Measurements from ENCODE around the gene CD68. TPM values are rescaled to one million over a fixed set of nuclear protein-coding genes. Genes with fewer than 3 reads are reported as not detected.

The CD68 gene
- total and polyA plus RNA-seq, 8 donors, result 1.8 to 60.0 (median 7.6) TPM

GRCh38 chr17:7626307-7626706, 46.9 kb downstream of the CD68 start:
- Histone ChIP-seq H3K4me3 (peak overlapping the region in 2 of 4 donors; percentile 70 to 80), H3K4me1 (peaks cover 0 to 10% (median 6%) of the 10 kb centered on the region in 3 donors), H3K9me3 (no peaks in the 10 kb centered on the region), H3K36me3 (no peaks in the 10 kb centered on the region), H3K27me3 (no peaks in the 10 kb centered on the region), H3K27ac (peak overlapping the region in 3 of 4 donors; percentile 88 to 92 (median 89))
- TF ChIP-seq, protein P1, sequence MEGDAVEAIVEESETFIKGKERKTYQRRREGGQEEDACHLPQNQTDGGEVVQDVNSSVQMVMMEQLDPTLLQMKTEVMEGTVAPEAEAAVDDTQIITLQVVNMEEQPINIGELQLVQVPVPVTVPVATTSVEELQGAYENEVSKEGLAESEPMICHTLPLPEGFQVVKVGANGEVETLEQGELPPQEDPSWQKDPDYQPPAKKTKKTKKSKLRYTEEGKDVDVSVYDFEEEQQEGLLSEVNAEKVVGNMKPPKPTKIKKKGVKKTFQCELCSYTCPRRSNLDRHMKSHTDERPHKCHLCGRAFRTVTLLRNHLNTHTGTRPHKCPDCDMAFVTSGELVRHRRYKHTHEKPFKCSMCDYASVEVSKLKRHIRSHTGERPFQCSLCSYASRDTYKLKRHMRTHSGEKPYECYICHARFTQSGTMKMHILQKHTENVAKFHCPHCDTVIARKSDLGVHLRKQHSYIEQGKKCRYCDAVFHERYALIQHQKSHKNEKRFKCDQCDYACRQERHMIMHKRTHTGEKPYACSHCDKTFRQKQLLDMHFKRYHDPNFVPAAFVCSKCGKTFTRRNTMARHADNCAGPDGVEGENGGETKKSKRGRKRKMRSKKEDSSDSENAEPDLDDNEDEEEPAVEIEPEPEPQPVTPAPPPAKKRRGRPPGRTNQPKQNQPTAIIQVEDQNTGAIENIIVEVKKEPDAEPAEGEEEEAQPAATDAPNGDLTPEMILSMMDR (IDR thresholded peaks at IDR 0.05), result no peak
- WGBS, 2 donors, result 46 to 55% methylated on average over 7 of the region's 7 CpGs
- FAIRE-seq, result no peak
- DNase-seq, result peak in 1 of 6 donors; percentile 64
- intact Hi-C loops (cut with DNase I), result no loop called here
- ATAC-seq, result peak in 1 of 4 donors; percentile 4

DNA sequence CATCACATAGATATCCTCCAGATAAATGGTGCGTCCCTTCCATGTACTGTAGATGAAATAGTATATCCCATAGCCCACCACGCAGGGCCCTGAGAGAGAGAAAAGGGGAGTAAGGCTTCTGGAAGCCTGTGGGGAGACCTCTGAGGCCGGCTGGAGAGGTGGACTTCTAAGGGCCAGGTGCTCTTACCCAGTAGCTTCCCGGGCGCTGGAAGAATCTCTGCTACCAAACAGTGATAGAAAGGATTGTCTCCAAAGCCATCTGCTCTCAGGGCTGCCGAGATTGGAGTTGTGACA, 47.5 kb downstream of the CD68 start:
- 2 to 7% methylated on average over 6 of the region's 6 CpGs for WGBS, 2 donors
- DNase-seq (no peak), ATAC-seq (peak in 1 of 4 donors; percentile 18), FAIRE-seq (no peak)
- Histone ChIP-seq H3K36me3 (no peaks in the 10 kb centered on the region), H3K4me1 (peaks cover 0 to 10% (median 6%) of the 10 kb centered on the region in 3 donors), H3K9me3 (no peaks in the 10 kb centered on the region), H3K27me3 (no peaks in the 10 kb centered on the region), H3K27ac (peak overlapping the region; percentile 86 to 92 (median 88)), H3K4me3 (peak overlapping the region; percentile 62 to 80 (median 70))
- intact Hi-C loops (cut with DNase I), result no loop called here
- TF ChIP-seq, protein P1 (IDR thresholded peaks at IDR 0.05), result no peak

DNA sequence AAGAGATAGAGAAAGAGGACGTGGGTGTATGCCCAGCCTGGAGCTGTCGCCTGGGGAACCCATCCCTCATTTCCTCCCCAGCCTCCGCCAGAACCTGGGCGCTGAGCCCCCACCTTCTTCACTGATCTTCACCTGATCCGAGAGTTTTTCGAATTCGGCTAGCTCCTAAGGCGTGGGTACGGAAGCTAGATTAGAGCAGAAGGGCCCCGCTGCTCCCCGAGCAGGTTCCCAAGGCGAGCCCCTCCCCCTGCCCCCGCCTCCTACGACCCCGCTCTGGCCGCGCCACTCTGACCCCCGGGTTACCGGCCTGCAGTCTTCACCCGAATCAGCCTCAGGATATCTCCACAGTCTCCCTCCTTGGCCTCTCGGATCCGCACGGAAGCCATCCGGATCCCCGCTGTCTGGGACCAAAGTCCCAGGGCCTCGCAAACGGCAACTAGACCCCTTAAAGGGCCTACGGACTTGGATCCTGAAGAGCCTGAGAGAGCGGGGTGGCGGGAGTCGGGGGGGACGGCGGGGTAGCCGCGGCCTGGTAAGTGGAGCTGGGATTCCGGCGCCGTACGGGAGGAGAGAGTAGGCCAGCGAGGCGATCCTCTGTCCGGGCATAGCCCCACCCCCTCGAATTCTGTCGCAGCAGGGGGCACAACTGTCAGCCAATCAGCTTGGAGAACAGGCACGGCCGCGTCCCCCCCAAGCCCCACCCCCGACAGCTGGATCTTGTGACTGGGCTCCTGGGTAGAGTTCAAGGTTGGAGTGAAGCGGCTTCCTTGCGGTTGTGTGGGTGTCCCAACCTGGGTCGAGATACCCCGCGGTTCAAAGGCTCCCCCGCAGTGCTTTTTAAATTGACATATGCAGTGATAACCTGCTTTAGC, 48.0 kb downstream of the CD68 start, which contains the start of gene SAT2:
TSS of gene SAT2 (minus strand) at position 572 of the 872 bp plus-strand sequence. CDS start at position 386, 186 bp downstream.
- intact Hi-C loops (cut with DNase I), result no loop called here
- FAIRE-seq (no peak), ATAC-seq (peak; percentile 95 to 98 (median 96)), DNase-seq (peak; percentile 88 to 97 (median 94))
- no peaks in the 10 kb centered on the region for H3K9me3 ChIP-seq
- H3K4me3 ChIP-seq, result peak within 1 kb of the TSS; percentile 62 to 80 (median 70)
- 0 to 1% methylated on average over 54 of the region's 54 CpGs for WGBS, 2 donors
- TF ChIP-seq, protein P1 (IDR thresholded peaks at IDR 0.05), result no peak
- peaks cover 0 to 13% (median 6%) of the 10 kb centered on the region in 3 donors for H3K4me1 ChIP-seq
- H3K27me3 ChIP-seq, result no peaks in the 10 kb centered on the region
- H3K27ac ChIP-seq, result peak within 1 kb of the TSS; percentile 86 to 92 (median 88)
- H3K36me3 ChIP-seq, result no peaks in the 10 kb centered on the region

GRCh38 chr17:7629939-7630571, 50.6 kb downstream of the CD68 start, which contains the start of gene SHBG:
Gene SHBG (plus strand): TSS chr17:7630135. CDS start chr17:7630173, 38 bp downstream.
- Histone ChIP-seq H3K27me3 (no peaks in the 10 kb centered on the region), H3K27ac (no peak within 1 kb of the TSS), H3K4me1 (peaks cover 0 to 13% (median 6%) of the 10 kb centered on the region in 3 donors), H3K9me3 (no peaks in the 10 kb centered on the region), H3K4me3 (no peak within 1 kb of the TSS), H3K36me3 (no peaks in the 10 kb centered on the region)
- 73 to 81% methylated on average over 13 of the region's 13 CpGs for WGBS, 2 donors
- intact Hi-C loops (cut with DNase I), result no loop called here
- FAIRE-seq, result no peak
- TF ChIP-seq, protein P1 (IDR thresholded peaks at IDR 0.05), result no peak
- no peak for DNase-seq
- ATAC-seq, result no peak

Other genes starting within 250 kb of the CD68 start
- 1 to 10 TPM; 1.6 to 5.6 (median 3.0) TPM for gene ACAP1, start 243.1 kb upstream of the CD68 start, total RNA-seq
- 1 to 10 TPM; 2.9 to 4.4 TPM for gene ACAP1, start 243.1 kb upstream of the CD68 start, polyA plus RNA-seq
- gene KCTD11, start 227.5 kb upstream of the CD68 start, total RNA-seq, result 1 to 10 TPM; 3.4 to 6.6 (median 4.3) TPM
- 1 to 10 TPM; 7.2 TPM for gene KCTD11, start 227.5 kb upstream of the CD68 start, polyA plus RNA-seq
- not detected for gene TMEM95, start 224.5 kb upstream of the CD68 start, total RNA-seq
- gene TMEM95, start 224.5 kb upstream of the CD68 start, polyA plus RNA-seq, result not detected
- 1 to 10 TPM; 4.9 to 9.0 (median 5.7) TPM for gene TNK1, start 198.5 kb upstream of the CD68 start, total RNA-seq
- 10 to 100 TPM; 10.8 to 13.8 TPM for gene TNK1, start 198.5 kb upstream of the CD68 start, polyA plus RNA-seq
- gene PLSCR3, start 185.1 kb upstream of the CD68 start, total RNA-seq, result 10 to 100 TPM in 2 of 6 donors, 1 to 10 TPM in 4; 6.5 to 15.6 (median 9.0) TPM
- 10 to 100 TPM; 14.0 to 20.1 TPM for gene PLSCR3, start 185.1 kb upstream of the CD68 start, polyA plus RNA-seq
- gene TMEM256, start 175.5 kb upstream of the CD68 start, total RNA-seq, result 10 to 100 TPM; 32.8 to 53.5 (median 43.1) TPM
- 100 to 1,000 TPM in 1 of 2 donors, 10 to 100 TPM in 1; 88.3 to 119 TPM for gene TMEM256, start 175.5 kb upstream of the CD68 start, polyA plus RNA-seq
- 1 to 10 TPM; 2.9 to 8.4 (median 4.5) TPM for gene NLGN2, start 171.8 kb upstream of the CD68 start, total RNA-seq
- 10 to 100 TPM in 1 of 2 donors, 1 to 10 TPM in 1; 7.4 to 13.7 TPM for gene NLGN2, start 171.8 kb upstream of the CD68 start, polyA plus RNA-seq
- not detected for gene SPEM1, start 159.3 kb upstream of the CD68 start, total RNA-seq
- not detected for gene SPEM1, start 159.3 kb upstream of the CD68 start, polyA plus RNA-seq
- not detected for gene SPEM2, start 154.0 kb upstream of the CD68 start, total RNA-seq
- not detected for gene SPEM2, start 154.0 kb upstream of the CD68 start, polyA plus RNA-seq
- gene SPEM3, start 150.8 kb upstream of the CD68 start, total RNA-seq, result not detected
- not detected for gene SPEM3, start 150.8 kb upstream of the CD68 start, polyA plus RNA-seq
- 1 to 10 TPM; 2.4 to 7.8 (median 3.6) TPM for gene TMEM102, start 144.2 kb upstream of the CD68 start, total RNA-seq
- gene TMEM102, start 144.2 kb upstream of the CD68 start, polyA plus RNA-seq, result 1 to 10 TPM; 2.2 to 2.9 TPM
- 1 to 10 TPM in 1 of 6 donors, under 1 TPM in 5; 0.09 to 1.1 (median 0.31) TPM for gene FGF11, start 140.1 kb upstream of the CD68 start, total RNA-seq
- under 1 TPM; 0.61 to 0.65 TPM for gene FGF11, start 140.1 kb upstream of the CD68 start, polyA plus RNA-seq
- gene CHRNB1, start 134.6 kb upstream of the CD68 start, total RNA-seq, result 10 to 100 TPM in 2 of 6 donors, 1 to 10 TPM in 4; 7.5 to 15.0 (median 8.7) TPM
- gene CHRNB1, start 134.6 kb upstream of the CD68 start, polyA plus RNA-seq, result 10 to 100 TPM in 1 of 2 donors, 1 to 10 TPM in 1; 9.7 to 11.1 TPM
- 10 to 100 TPM; 20.3 to 30.2 (median 22.2) TPM for gene ZBTB4, start 100.0 kb upstream of the CD68 start, total RNA-seq
- 10 to 100 TPM; 17.3 to 19.2 TPM for gene ZBTB4, start 100.0 kb upstream of the CD68 start, polyA plus RNA-seq
- not detected for gene SLC35G6, start 98.2 kb upstream of the CD68 start, total RNA-seq
- under 1 TPM in 1 of 2 donors, not detected in 1; 0.08 TPM for gene SLC35G6, start 98.2 kb upstream of the CD68 start, polyA plus RNA-seq
- 10 to 100 TPM; 45.7 to 62.6 (median 53.8) TPM for gene POLR2A, start 95.3 kb upstream of the CD68 start, total RNA-seq
- gene POLR2A, start 95.3 kb upstream of the CD68 start, polyA plus RNA-seq, result 10 to 100 TPM; 24.5 to 83.6 TPM
- 10 to 100 TPM; 11.0 to 21.2 (median 12.7) TPM for gene TNFSF12, start 30.6 kb upstream of the CD68 start, total RNA-seq
- gene TNFSF12, start 30.6 kb upstream of the CD68 start, polyA plus RNA-seq, result 10 to 100 TPM; 24.2 to 27.7 TPM
- gene TNFSF13, start 20.9 kb upstream of the CD68 start, total RNA-seq, result 10 to 100 TPM; 10.5 to 31.2 (median 15.4) TPM
- 10 to 100 TPM; 16.9 to 17.8 TPM for gene TNFSF13, start 20.9 kb upstream of the CD68 start, polyA plus RNA-seq
- gene SENP3, start 17.7 kb upstream of the CD68 start, total RNA-seq, result 10 to 100 TPM; 14.7 to 24.1 (median 15.7) TPM
- 10 to 100 TPM; 25.5 to 33.1 TPM for gene SENP3, start 17.7 kb upstream of the CD68 start, polyA plus RNA-seq
- 10 to 100 TPM; 12.3 to 27.1 (median 18.3) TPM for gene MPDU1, start 4.2 kb downstream of the CD68 start, total RNA-seq
- 10 to 100 TPM; 46.3 to 48.2 TPM for gene MPDU1, start 4.2 kb downstream of the CD68 start, polyA plus RNA-seq
- gene SOX15, start 10.5 kb downstream of the CD68 start, total RNA-seq, result under 1 TPM in 3 of 6 donors, not detected in 3; 0.18 to 0.35 (median 0.25) TPM
- 1 to 10 TPM in 1 of 2 donors, under 1 TPM in 1; 0.53 to 1.0 TPM for gene SOX15, start 10.5 kb downstream of the CD68 start, polyA plus RNA-seq
- 10 to 100 TPM in 4 of 6 donors, 1 to 10 TPM in 2; 7.8 to 16.6 (median 12.3) TPM for gene FXR2, start 35.3 kb downstream of the CD68 start, total RNA-seq
- gene FXR2, start 35.3 kb downstream of the CD68 start, polyA plus RNA-seq, result 10 to 100 TPM; 19.8 to 25.6 TPM
- gene SAT2, start 48.2 kb downstream of the CD68 start, total RNA-seq, result 10 to 100 TPM; 43.8 to 82.8 (median 66.6) TPM
- 100 to 1,000 TPM; 250 to 348 TPM for gene SAT2, start 48.2 kb downstream of the CD68 start, polyA plus RNA-seq
- under 1 TPM in 3 of 6 donors, not detected in 3; 0.16 to 0.72 (median 0.17) TPM for gene SHBG, start 50.5 kb downstream of the CD68 start, total RNA-seq
- under 1 TPM; 0.23 to 0.82 TPM for gene SHBG, start 50.5 kb downstream of the CD68 start, polyA plus RNA-seq
- gene ATP1B2, start 71.3 kb downstream of the CD68 start, total RNA-seq, result 1 to 10 TPM in 5 of 6 donors, under 1 TPM in 1; 0.79 to 1.9 (median 1.2) TPM
- 1 to 10 TPM; 1.3 to 6.7 TPM for gene ATP1B2, start 71.3 kb downstream of the CD68 start, polyA plus RNA-seq
- gene TP53, start 107.9 kb downstream of the CD68 start, total RNA-seq, result 10 to 100 TPM; 14.6 to 35.9 (median 28.5) TPM
- 10 to 100 TPM in 1 of 2 donors, 1 to 10 TPM in 1; 8.3 to 10.8 TPM for gene TP53, start 107.9 kb downstream of the CD68 start, polyA plus RNA-seq
- 1 to 10 TPM; 2.0 to 5.0 (median 3.8) TPM for gene WRAP53, start 108.8 kb downstream of the CD68 start, total RNA-seq
- 10 to 100 TPM in 1 of 2 donors, 1 to 10 TPM in 1; 9.1 to 13.5 TPM for gene WRAP53, start 108.8 kb downstream of the CD68 start, polyA plus RNA-seq
- 1 to 10 TPM in 3 of 6 donors, under 1 TPM in 3; 0.37 to 1.3 (median 0.85) TPM for gene EFNB3, start 125.6 kb downstream of the CD68 start, total RNA-seq
- 1 to 10 TPM in 1 of 2 donors, under 1 TPM in 1; 0.84 to 5.4 TPM for gene EFNB3, start 125.6 kb downstream of the CD68 start, polyA plus RNA-seq
- under 1 TPM; 0.09 to 0.52 (median 0.19) TPM for gene DNAH2, start 138.1 kb downstream of the CD68 start, total RNA-seq
- under 1 TPM; 0.38 TPM for gene DNAH2, start 138.1 kb downstream of the CD68 start, polyA plus RNA-seq